CD4-positive, alpha-beta T cell treated with Interleukin-2 at 100 ng/mL for 4 hours (primary cell): ENCODE data around the gene PSMC5.
"Not testable (repeated sequence)": the region's sequence is repeated elsewhere in the genome, so short reads cannot be mapped to it uniquely, and the experiment has no call there.

ENCODE experiments used
- DNase-seq: peaks from one replicate; pipeline ENCODE4 v3.0.0-alpha.2; 2020; ENCODE audit warnings: low spot score

Gene PSMC5

DNA sequence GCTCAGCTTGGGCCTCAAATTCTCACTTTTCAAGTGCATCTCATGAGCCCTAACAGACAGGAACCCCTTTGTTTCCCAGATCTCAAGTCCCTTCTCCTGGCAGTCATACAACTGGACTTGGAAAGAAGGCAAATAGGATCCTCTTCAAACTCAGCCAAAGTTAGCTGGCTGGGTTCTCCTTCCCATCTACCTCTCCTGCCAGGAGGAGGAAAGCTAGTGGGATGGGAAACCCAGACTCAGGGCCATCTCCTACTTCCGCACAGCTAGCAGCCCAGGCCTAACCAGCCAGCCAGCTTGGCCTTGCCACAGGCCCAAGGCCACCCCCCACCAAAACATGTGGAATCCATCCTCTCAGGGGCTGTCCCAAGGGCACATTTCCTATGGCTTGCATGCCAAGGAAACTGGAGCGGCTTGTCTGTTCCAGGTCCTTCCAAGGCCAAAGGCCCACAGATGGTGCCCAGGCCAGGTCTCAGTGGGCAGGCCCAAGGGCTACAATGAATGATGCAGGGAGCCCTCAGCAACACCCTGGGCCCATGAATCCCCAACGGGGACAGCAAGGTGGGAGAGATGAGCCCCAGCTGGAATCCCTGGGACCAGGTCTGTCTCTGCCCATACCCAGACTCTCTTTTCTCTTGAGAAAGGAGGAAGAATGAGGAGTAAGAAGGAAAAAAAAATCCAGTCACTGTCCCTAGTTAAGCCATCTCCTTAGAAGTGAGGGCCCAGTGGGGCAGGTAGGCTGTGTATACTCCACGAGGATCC is 13.5 kb downstream of the PSMC5 start:
- no peak for DNase-seq

- no peak for DNase-seq
These were observed 14.3 kb downstream of the PSMC5 start for GRCh38 chr17:63841350-63842172.

DNA sequence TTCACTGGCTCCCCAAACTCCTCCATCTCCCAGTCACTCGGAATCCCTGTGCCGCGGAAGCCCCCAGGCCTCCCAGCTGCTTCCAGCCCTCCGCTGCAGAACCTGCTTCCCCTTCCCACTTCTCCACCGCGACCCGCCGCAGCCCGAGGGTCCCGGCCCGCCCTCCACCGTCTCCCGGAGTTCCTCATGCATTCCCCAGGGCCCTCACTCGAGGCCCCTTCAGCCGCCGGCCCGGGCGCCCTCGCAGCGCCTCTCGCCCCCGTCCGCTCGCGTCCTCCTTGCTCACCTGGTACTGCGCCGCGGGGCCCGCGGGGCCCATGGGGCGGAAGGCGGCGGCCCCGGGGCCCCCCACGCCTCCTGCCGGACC is 14.9 kb downstream of the PSMC5 start:
- DNase-seq: no peak

GRCh38 chr17:63842540-63843386 is 15.5 kb downstream of the PSMC5 start, which contains the start of gene SMARCD2:
Gene SMARCD2, minus strand, starts transcription at chr17:63842685. Its CDS starts 11 bp downstream, at chr17:63842674.
- DNase-seq: peak; percentile 99

DNA sequence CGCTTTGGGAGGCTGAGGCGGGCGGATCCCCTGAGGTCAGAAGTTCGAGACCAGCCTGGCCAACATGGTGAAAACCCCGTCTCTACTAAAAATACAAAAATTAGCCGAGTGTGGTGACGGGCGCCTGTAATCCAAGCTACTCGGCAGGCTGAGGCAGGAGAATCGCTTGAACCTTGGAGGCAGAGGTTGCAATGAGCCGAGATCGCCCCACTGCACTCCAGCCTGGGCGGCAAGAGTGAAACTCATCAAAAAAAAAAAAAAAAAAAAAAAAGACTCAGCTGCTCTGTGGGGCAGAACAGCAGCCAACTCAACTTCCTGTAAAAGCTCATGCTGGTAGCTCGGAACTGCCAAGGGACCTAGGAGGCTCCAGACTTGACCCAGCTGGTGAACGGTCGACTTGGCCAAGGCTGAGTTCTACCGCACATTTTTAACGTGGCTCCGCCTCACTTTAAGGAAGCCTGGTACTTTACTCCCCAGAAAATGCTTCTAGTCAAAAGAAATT is 16.2 kb downstream of the PSMC5 start:
- DNase-seq: not testable (repeated sequence)

DNA sequence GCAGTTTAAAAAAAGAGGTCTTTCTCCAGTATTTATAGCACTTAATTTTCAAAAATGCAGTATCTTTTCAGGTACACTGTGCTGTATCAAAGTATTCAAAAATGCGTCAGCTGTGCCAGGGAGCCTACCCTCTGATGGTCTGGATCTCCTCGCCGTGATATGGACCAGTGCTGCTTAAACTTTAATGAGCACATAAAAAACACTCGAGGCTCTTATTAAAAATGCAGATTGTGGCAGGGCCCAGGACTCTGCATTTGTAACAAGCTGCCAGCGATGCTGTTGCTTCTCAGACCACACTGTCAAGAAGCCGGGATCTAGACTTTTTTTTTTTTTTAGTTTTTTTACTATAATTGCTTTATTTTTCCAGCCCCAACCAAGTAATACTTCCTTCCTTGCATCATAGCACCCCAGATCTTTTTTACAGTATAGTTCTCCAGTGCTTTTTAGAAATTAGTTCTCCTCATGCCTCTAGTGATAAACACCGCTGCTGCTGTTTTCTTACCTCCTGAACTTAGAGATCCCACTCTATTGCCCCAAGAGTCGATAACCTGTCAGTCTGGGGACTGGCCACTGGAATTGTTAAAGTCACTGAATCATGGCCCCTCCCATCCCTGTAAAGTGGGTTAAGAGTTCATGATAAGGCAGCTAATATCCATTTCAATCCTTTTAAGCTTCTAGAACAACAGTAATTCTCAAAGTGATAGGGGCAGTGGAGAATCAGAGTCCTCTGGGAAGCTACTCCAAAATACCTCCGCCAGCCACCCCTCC is 16.9 kb downstream of the PSMC5 start:
- DNase-seq: no peak

DNA sequence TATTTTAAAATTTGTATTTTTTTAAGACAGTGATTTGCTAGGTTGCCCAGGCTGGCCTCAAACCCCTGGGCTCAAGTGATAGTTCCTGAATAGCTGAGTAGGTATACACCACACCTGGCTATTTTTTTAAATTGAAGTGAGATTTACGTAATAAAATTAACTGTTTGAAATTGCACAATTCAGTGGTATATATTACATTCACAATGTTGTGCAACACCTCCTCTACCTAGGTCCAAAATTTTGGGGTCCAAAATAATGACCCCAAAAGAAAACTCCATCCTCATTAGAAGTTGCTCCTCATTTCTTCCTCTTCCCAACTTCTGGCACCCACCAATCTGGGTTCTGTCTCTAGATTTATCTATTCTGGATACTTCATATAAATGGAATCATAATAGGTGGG is 18.3 kb downstream of the PSMC5 start:
- no peak for DNase-seq

DNA sequence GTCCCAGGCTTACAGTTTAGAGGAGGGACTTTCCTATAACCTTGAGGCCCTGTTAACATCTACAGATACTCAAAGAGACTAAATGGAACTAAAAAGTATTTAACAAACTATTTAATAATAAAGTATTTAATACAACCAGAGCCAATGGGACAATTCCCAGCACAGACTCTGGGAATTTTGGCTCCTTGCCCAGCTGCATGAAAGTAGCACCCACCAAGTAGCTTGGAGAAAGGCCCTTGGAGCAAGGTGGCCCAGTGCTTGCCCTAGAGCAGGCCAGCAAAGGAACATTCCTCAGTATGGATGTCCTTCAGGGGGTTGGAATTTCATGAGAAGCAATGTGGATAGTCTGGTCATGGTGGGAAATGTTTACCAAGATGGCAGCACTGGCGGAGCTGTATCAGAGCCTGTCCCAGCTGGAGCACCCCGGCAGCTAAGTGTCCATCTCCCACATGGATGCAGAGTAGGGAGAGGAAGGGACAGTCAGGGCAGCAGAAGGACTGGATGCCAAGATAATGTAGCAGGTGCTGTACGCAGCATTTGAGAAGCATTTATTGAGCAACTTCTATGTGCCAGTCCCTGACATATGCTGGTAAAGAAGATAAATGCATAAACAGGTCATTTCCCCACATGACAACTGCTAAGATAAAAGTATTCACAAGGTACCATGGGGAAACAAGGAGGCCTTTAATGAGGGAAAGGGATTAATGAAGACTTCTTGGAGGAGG is 20.5 kb downstream of the PSMC5 start:
- DNase-seq: no peak

GRCh38 chr17:63848834-63849689 is 21.8 kb downstream of the PSMC5 start:
- DNase-seq: peak; percentile 94

DNA sequence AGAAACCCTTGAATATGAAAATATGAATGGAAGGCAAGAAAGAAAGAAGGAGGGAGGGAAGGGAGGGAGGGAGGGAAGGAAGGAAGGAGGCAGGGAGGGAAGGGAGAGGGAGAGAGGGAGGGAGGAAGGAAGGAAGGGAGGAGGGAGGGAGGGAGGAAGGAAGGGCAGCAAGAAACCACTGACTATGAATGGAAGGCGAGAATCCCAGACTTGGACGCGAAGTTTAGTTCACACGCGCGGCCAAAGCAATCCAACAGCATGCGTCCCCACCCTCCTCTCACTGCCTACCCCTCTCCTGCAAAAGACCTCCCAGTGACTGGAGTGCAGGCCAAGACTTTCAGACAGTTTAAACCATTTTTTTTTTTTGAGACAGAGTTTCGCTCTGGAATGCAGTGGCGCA is 23.2 kb downstream of the PSMC5 start:
- no peak for DNase-seq

DNA sequence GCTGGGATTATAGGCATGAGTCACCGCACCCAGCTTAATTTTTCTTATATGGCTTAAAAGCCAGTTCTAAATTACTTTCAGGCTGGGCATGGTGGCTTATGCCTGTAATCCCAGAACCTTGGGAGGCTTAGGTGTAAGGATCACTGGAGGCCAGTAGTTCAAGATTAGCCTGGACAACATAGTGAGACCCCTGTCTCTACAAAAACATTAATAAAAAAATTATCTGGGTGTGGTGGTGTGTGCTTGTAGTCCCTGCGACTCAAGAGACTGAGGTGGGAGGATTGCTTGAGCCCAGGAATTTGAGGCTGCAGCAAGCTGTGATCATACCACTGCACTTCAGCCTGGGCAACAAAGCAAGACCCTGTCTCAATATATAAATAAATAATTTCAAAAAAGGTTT is 26.0 kb downstream of the PSMC5 start:
- DNase-seq: no peak

DNA sequence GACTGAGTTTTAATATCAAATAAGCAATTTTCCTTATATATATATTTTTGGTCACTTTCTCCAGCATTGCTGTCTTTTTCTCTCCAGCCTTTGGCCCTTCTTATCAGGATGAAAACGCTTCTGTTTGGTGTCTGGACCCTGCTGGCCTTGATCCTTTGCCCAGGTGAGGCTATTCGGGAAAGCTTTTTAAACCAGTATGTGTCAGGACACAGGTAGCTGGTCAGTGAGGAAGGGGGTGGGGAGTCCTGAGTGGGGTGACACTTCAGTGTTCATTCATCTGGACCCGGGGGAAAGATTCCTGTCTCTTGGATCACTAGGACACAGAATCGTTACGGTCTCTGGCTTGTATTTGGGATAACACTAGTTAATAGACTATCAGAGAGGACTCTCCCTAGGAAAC is 27.5 kb downstream of the PSMC5 start:
- DNase-seq: no peak

DNA sequence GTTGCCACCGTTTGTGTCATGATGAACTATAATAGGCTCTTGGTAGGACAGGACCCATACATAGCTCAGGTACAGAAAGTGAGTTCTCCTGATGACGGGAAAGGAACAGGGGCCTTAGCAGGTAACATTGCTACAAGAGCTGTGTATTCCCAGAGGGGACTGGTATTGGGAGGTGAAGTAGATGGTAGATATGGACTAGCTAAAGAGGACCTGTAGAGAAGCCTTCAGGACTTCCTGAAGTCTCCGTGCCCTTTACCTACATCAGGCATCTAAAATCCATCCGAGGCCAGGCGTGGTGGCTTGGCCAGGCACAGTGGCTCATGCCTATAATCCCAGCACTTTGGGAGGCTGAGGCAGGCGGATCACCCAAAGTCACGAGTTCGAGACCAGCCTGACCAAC is 28.0 kb downstream of the PSMC5 start:
- DNase-seq: no peak

GRCh38 chr17:63856425-63856824 is 29.2 kb downstream of the PSMC5 start:
- DNase-seq: not testable (repeated sequence)

- DNase-seq: no peak
These were observed 32.0 kb downstream of the PSMC5 start for GRCh38 chr17:63859257-63859656.

- DNase-seq: not testable (repeated sequence)
These were observed 39.4 kb downstream of the PSMC5 start for GRCh38 chr17:63866625-63867024.

DNA sequence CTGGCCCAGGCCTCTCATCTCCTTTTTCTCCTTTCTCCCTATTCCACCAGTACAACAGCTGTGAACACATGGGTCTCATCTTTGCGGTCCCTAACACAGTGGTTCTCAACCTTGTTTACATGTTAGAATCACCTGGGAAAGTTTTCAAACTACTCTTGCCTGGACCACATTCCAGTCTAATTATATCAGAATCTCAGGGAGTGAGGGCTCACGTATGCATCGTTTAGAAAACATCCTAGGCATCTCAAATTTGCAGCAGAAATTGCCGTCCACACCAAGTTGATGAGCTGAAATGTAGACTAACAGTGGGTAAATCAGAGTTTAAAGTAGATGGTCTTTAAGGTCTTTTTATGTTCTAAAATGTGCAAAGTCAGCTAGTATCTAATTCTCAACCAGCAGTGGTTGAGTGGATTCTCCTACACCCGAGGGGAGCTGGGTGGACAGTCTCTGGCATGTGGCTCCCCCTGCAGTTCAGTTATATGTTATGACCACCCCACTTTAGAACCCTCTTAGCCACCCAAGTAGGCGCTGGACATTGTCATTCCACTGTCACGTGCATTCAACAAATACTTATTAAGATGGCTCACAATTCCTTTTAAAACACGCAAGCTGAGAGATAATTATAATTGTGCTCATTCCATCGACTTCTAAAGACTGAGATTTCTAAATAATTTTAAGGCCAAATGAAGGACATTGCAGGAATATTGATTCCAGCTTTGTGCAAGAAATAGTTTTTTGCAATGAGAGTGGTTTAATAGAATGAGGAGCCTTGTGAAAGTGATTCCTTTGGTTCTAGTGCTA is 42.5 kb downstream of the PSMC5 start:
- DNase-seq: not testable (repeated sequence)

- not testable (repeated sequence) for DNase-seq
These were observed 43.0 kb downstream of the PSMC5 start for GRCh38 chr17:63870292-63870665.
